Adrenal gland (tissue), 5 donors: ENCODE measurements around the gene ZNF578.

Experiments
- POLR2A ChIP-seq, 2 donors: fragments of 450-650 bp; IDR thresholded peaks; one replicate each; pipeline ENCODE4 v1.6.1; 2017; ENCODE audit warnings: antibody characterized with exemption in 2 of 2, mild to moderate bottlenecking in 2 of 2, moderate library complexity in 1 of 2
- TF ChIP-seq, protein P1 (sequence below), 6 experiments: fragments of 450-650 bp in 4 of 6; fragments of 200-600 bp in 2 of 6; sonication (generic) in 1 of 6; IDR thresholded peaks; 1 replicate in 5 of 6; 2 replicates in 1 of 6; pipeline versions ENCODE4 v1.5.1 to v1.8.0; 2016 to 2021; ENCODE audit warnings: antibody characterized with exemption in 6 of 6, mild to moderate bottlenecking in 2 of 6, moderate library complexity in 1 of 6
- donor health status: DM: no; HTN: no; CAD: no.

DNA sequence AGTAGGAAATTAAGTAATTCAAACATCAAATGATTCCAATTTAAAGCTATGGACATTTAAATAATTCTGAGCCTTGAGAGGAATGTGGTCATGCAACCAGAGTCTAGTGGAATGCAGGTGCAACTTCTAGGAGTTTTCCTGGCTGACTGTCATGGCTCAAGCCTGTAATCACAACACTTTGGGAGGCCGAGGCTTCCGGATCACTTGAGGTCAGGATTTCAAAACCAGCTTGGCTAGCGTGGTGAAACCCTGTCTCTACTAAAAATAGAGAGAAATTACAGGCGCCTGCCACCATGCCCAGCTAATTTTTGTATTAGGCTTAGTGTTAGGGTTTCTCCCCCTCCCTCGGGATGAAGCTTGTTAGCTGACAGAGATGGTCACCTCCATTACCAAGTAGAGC, 80.5 kb downstream of the ZNF578 start:
- TF ChIP-seq, protein P1, sequence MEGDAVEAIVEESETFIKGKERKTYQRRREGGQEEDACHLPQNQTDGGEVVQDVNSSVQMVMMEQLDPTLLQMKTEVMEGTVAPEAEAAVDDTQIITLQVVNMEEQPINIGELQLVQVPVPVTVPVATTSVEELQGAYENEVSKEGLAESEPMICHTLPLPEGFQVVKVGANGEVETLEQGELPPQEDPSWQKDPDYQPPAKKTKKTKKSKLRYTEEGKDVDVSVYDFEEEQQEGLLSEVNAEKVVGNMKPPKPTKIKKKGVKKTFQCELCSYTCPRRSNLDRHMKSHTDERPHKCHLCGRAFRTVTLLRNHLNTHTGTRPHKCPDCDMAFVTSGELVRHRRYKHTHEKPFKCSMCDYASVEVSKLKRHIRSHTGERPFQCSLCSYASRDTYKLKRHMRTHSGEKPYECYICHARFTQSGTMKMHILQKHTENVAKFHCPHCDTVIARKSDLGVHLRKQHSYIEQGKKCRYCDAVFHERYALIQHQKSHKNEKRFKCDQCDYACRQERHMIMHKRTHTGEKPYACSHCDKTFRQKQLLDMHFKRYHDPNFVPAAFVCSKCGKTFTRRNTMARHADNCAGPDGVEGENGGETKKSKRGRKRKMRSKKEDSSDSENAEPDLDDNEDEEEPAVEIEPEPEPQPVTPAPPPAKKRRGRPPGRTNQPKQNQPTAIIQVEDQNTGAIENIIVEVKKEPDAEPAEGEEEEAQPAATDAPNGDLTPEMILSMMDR (IDR thresholded peaks at IDR 0.05): no peak
- TF ChIP-seq POLR2A (IDR thresholded peaks at IDR 0.05): no peak
